Neural cell (in vitro differentiated cells): ENCODE data around the gene DOCK2. TPM values are rescaled to one million over a fixed set of nuclear protein-coding genes. Genes with fewer than 3 reads are reported as not detected.

Experiments
- H2AFZ ChIP-seq: fragments of 200-600, 300-800 bp; sonication (generic), shearing (Covaris generic); 2 replicates; pipeline ENCODE4 v1.6.0; 2014; ENCODE audit warnings: low read depth, mild to moderate bottlenecking, antibody characterized with exemption, low read length, moderate library complexity
- H3F3A ChIP-seq: fragments of 200-600 bp; shearing (Covaris generic); 2 replicates; pipeline ENCODE4 v1.6.1; 2016; ENCODE audit warnings: mild to moderate bottlenecking, moderate library complexity, mixed read lengths, antibody characterized with exemption, low read length; ENCODE audit not compliant: insufficient read depth, poor library complexity, severe bottlenecking
- H3K27ac ChIP-seq: fragments of 200-600, 300-800 bp; sonication (generic), shearing (Covaris generic); 2 replicates; pipeline ENCODE4 v1.5.1; 2014; ENCODE audit warnings: mild to moderate bottlenecking, low read length, moderate library complexity
- H3K27me3 ChIP-seq: fragments of 300-800, 200-600 bp; sonication (generic), shearing (Covaris generic); 2 replicates; pipeline ENCODE4 v1.6.0; 2014; ENCODE audit warnings: mild to moderate bottlenecking, low read depth, low read length, moderate library complexity; ENCODE audit not compliant: insufficient read depth
- H3K36me3 ChIP-seq: fragments of 300-800, 200-600 bp; sonication (generic), shearing (Covaris generic); 2 replicates; pipeline ENCODE4 v1.5.1; 2014; ENCODE audit warnings: mild to moderate bottlenecking, antibody characterized with exemption, low read length, moderate library complexity; ENCODE audit not compliant: insufficient read depth
- H3K4me2 ChIP-seq: fragments of 300-800, 200-600 bp; sonication (generic), shearing (Covaris generic); 2 replicates; pipeline ENCODE4 v1.6.0; 2014; ENCODE audit warnings: mild to moderate bottlenecking, low read length
- H3K4me3 ChIP-seq: fragments of 300-800, 200-600 bp; sonication (generic), shearing (Covaris generic); 2 replicates; pipeline ENCODE4 v1.5.1; 2014; ENCODE audit warnings: mild to moderate bottlenecking, low read length, moderate library complexity
- H3K79me2 ChIP-seq: fragments of 200-600 bp; shearing (Covaris generic); replicated peaks from 2 replicates; pipeline ENCODE4 v1.6.0; 2014; ENCODE audit warnings: mild to moderate bottlenecking, low read length, moderate library complexity; ENCODE audit not compliant: insufficient read depth
- H3K9ac ChIP-seq: fragments of 300-800, 200-600 bp; sonication (generic), shearing (Covaris generic); 2 replicates; pipeline ENCODE4 v1.6.1; 2016; ENCODE audit warnings: mild to moderate bottlenecking, low read length, mixed read lengths
- H3K9me2 ChIP-seq: fragments of 200-600 bp; shearing (Covaris generic); 2 replicates; pipeline ENCODE4 v1.6.1; 2016; ENCODE audit warnings: mild to moderate bottlenecking, low read length, mixed read lengths; ENCODE audit not compliant: insufficient read depth
- H3K9me3 ChIP-seq: fragments of 200-600, 300-800 bp; sonication (generic), shearing (Covaris generic); 2 replicates; pipeline ENCODE4 v1.6.1; 2016; ENCODE audit warnings: mild to moderate bottlenecking, mixed run types, low read length, moderate library complexity, mixed read lengths
- H4K20me1 ChIP-seq: fragments of 200-600 bp; shearing (Covaris generic); 2 replicates; pipeline ENCODE4 v1.6.1; 2016; ENCODE audit warnings: mild to moderate bottlenecking, mixed run types; ENCODE audit not compliant: insufficient read depth
- EP300 ChIP-seq: fragments of 450-650 bp; conservative IDR thresholded peaks from 2 replicates; pipeline ENCODE4 v1.6.1; 2014; ENCODE audit warnings: antibody characterized with exemption, mild to moderate bottlenecking, moderate library complexity; ENCODE audit not compliant: poor library complexity, severe bottlenecking
- MXI1 ChIP-seq: fragments of 450-650 bp; conservative IDR thresholded peaks from 2 replicates; pipeline ENCODE4 v1.6.1; 2014; ENCODE audit warnings: antibody characterized with exemption, mild to moderate bottlenecking; ENCODE audit not compliant: poor library complexity, severe bottlenecking
- POLR2AphosphoS5 ChIP-seq: IDR thresholded peaks from 2 replicates; pipeline ENCODE4 v1.6.1; 2012
- SMC3 ChIP-seq: fragments of 450-650 bp; conservative IDR thresholded peaks from 2 replicates; pipeline ENCODE4 v1.6.1; 2014; ENCODE audit warnings: antibody characterized with exemption, mild to moderate bottlenecking, moderate library complexity; ENCODE audit not compliant: poor library complexity
- TAF1 ChIP-seq: IDR thresholded peaks from 2 replicates; pipeline ENCODE4 v1.6.1; 2012; ENCODE audit warnings: low read depth
- polyA plus RNA-seq: library from polyadenylated mRNA; depleted of rRNA; stranded (reverse); fragments of >200 nt; gene quantifications from 2 replicates; pipeline ENCODE4 v1.2.3, GENCODE V29; 2014
- TF ChIP-seq, protein P1 (sequence below): fragments of 450-650 bp; IDR thresholded peaks from 2 replicates; pipeline ENCODE4 v1.5.1; 2014; ENCODE audit warnings: antibody characterized with exemption, mild to moderate bottlenecking, moderate library complexity; ENCODE audit not compliant: poor library complexity, severe bottlenecking
- TF ChIP-seq, protein P2 (sequence below): IDR thresholded peaks from 2 replicates; pipeline ENCODE4 v1.6.1; 2012; ENCODE audit warnings: borderline replicate concordance

The DOCK2 gene
- polyA plus RNA-seq, 1 donor from 2014 or later: 0.15 TPM

DNA sequence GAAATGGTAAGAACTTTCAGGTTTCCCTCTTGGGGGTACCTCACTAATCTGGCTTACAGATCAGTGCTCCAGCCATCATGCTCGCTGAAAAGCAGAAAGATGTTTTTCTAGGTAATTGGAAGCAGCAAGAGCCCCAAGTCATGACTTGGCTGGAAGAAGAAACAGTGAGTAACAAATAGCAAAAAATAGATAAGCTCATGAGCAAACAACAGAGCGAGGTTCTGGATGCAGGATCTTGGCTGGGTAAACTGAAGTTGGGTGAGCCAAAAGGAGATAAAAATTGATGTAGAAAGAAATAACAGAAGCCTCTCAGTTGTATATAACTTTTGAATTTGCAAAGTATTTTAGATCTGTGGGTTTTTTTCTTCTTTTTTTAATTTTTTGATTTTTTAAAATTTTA lies 233.1 kb downstream of the DOCK2 start:
- TF ChIP-seq, protein P1, sequence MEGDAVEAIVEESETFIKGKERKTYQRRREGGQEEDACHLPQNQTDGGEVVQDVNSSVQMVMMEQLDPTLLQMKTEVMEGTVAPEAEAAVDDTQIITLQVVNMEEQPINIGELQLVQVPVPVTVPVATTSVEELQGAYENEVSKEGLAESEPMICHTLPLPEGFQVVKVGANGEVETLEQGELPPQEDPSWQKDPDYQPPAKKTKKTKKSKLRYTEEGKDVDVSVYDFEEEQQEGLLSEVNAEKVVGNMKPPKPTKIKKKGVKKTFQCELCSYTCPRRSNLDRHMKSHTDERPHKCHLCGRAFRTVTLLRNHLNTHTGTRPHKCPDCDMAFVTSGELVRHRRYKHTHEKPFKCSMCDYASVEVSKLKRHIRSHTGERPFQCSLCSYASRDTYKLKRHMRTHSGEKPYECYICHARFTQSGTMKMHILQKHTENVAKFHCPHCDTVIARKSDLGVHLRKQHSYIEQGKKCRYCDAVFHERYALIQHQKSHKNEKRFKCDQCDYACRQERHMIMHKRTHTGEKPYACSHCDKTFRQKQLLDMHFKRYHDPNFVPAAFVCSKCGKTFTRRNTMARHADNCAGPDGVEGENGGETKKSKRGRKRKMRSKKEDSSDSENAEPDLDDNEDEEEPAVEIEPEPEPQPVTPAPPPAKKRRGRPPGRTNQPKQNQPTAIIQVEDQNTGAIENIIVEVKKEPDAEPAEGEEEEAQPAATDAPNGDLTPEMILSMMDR: no peak
- TF ChIP-seq MXI1 (no peak), TAF1 (no peak), EP300 (no peak)
- TF ChIP-seq, protein P2, sequence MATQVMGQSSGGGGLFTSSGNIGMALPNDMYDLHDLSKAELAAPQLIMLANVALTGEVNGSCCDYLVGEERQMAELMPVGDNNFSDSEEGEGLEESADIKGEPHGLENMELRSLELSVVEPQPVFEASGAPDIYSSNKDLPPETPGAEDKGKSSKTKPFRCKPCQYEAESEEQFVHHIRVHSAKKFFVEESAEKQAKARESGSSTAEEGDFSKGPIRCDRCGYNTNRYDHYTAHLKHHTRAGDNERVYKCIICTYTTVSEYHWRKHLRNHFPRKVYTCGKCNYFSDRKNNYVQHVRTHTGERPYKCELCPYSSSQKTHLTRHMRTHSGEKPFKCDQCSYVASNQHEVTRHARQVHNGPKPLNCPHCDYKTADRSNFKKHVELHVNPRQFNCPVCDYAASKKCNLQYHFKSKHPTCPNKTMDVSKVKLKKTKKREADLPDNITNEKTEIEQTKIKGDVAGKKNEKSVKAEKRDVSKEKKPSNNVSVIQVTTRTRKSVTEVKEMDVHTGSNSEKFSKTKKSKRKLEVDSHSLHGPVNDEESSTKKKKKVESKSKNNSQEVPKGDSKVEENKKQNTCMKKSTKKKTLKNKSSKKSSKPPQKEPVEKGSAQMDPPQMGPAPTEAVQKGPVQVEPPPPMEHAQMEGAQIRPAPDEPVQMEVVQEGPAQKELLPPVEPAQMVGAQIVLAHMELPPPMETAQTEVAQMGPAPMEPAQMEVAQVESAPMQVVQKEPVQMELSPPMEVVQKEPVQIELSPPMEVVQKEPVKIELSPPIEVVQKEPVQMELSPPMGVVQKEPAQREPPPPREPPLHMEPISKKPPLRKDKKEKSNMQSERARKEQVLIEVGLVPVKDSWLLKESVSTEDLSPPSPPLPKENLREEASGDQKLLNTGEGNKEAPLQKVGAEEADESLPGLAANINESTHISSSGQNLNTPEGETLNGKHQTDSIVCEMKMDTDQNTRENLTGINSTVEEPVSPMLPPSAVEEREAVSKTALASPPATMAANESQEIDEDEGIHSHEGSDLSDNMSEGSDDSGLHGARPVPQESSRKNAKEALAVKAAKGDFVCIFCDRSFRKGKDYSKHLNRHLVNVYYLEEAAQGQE: no peak
- no peaks in the 10 kb centered on the region for H3K36me3 ChIP-seq
- no peaks in the 10 kb centered on the region for H3K9me2 ChIP-seq
- H3K9ac ChIP-seq: no peak overlapping the region
- no peak overlapping the region for H2AFZ ChIP-seq
- H3K79me2 ChIP-seq: no peaks in the 10 kb centered on the region
- no peak overlapping the region for H3K4me2 ChIP-seq
- no peaks in the 10 kb centered on the region for H4K20me1 ChIP-seq
- H3K27me3 ChIP-seq: no peaks in the 10 kb centered on the region
- no peak overlapping the region for H3K4me3 ChIP-seq
- H3F3A ChIP-seq: no peaks in the 10 kb centered on the region
- no peak overlapping the region for H3K27ac ChIP-seq
- no peaks in the 10 kb centered on the region for H3K9me3 ChIP-seq

DNA sequence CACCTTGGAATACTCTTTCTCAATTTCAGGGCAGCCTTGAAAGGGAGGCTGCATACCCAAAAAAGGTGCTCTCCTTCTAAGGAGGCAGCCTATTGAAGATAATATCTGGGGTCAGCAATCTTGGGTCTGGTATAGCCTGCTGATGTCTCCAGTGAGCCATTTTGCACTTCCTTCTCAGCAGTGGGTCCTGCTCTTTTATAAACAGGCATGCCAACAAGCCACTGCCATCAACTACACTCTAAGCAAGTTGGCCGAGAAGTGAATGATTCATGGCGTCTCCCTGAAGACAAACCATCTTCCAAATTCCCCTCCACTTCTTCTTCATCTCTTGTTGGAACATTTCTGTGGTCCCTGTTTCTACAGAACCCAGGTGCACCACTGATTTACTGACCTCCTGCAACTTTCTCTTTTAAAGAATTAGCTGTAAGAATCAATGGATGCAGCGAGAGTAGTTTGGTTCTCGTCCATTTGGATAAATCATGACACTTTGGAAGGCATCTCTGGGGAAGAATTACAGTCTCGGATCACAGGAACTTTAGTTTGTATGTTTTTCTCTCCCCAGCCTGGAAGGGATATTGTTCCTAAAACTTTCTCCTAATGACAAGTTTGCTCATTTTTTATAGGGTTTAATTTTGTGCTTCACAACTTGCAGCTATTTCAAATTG lies 234.9 kb downstream of the DOCK2 start:
- Histone ChIP-seq H3K9me3 (no peaks in the 10 kb centered on the region), H3K79me2 (no peaks in the 10 kb centered on the region), H2AFZ (no peak overlapping the region), H3K9me2 (no peaks in the 10 kb centered on the region), H3K27ac (no peak overlapping the region), H3K4me3 (no peak overlapping the region), H3K9ac (no peak overlapping the region), H3K36me3 (no peaks in the 10 kb centered on the region), H3F3A (no peaks in the 10 kb centered on the region), H3K4me2 (no peak overlapping the region), H3K27me3 (no peaks in the 10 kb centered on the region), H4K20me1 (no peaks in the 10 kb centered on the region)
- no peak for TF ChIP-seq EP300
- no peak for TF ChIP-seq TAF1
- no peak for TF ChIP-seq SMC3
- TF ChIP-seq POLR2AphosphoS5: no peak
- TF ChIP-seq, protein P2: no peak
